NCI-H128 (cell line): Measurements from ENCODE around the gene MUC15.

Experiments used
- DNase-seq: peaks from one replicate; lab custom pipeline; 2025; ENCODE audit not compliant: unreplicated experiment; lab: John Stamatoyannopoulos, UW

MUC15 gene

DNA sequence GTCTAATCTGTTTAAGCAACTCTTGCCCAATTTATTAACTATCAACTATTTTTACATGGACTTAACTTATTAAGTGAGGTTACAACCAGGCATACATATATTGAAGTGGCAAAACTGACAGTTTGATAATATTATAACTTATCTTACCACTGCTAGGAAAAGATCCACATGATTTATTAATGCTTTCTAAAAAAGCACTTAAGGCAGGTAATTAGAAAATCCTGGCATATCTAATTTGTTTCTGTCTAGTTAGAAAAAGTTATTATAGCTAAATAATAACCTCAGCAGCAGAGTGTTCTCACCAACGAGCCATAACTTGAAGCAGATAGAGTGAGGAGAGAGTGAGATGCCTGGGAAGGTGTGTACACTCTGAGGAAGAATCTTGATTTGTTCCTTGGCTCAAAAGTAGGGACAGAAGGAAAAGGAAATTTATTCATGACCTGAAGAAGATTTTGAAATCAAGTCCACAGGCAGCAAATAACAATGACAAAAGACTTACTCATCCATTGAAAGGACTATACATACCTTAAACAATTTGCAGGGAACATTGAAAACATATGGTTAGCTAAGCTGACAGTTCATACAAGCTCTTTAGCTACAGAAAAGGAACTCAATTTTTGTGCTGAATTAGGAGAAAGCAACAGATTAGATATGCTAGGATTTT is 7.1 kb upstream of the MUC15 start:
- DNase-seq = no peak

DNA sequence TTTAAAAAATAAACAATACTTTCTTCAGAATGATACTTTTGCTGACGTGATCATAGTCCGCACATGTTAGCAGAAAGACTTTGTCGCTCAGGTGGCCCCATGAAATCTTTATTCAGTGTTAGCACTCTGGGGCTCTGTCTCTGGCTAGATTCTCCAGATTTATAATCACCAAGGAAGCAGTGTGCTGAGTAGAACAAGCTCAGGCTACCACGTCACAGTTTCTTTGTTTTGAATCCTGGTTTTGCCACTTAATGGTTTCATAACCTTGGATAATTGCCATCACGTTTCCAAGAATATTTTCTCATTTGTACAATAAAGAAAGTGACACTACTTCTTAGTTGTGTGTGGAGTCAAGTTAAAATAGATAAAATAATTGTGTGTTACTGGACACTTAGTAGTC is 3.9 kb upstream of the MUC15 start:
- DNase-seq = no peak

DNA sequence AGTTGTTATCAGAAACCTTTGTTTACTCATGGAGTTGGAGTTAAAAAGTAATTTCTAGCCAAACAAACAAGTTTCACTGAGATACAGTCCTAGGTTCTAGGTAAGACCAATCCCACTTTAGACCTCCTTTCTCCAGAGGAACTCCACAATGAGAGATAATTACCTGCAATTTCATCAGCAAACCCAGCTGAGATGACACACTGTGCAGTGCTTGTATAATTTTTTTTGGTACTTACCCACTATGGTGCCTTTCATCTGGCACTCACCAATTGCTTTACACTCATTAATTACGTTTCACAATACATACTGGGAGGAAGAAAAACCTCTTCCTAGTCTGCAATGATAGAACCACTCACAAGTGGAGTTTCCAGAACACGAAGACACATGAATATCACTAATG is 1.8 kb upstream of the MUC15 start:
- DNase-seq = no peak

DNA sequence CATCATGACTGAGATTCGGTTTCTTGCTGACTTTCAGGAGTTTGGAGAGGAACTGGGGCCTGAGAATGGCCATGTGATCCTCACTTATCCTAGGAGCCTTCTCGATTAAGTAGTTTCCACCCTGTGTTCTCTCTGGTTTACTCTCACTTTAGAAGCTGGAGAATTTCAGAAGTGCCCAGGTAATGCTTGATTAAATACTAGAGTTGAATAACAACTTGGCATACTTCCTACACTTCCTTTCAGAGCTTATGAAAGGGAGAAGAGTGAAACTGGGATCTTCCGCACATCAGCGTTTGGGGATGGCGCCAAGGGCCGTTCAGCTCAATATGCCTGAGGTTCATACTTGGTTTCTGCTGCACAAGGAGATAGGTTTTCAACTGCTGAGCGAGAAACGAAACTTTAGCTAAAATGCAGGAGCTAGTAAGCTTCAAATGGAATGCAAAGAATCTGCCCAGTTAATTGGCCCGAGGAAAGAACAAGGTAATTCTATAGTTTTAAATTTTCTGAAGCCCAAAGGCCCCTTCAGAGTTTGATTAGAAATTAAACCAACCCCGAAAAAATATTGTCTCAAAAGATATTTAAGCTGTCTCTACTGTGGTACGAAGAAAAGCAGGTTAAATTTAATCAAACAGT is 823 bp upstream of the MUC15 start:
- no peak for DNase-seq

DNA sequence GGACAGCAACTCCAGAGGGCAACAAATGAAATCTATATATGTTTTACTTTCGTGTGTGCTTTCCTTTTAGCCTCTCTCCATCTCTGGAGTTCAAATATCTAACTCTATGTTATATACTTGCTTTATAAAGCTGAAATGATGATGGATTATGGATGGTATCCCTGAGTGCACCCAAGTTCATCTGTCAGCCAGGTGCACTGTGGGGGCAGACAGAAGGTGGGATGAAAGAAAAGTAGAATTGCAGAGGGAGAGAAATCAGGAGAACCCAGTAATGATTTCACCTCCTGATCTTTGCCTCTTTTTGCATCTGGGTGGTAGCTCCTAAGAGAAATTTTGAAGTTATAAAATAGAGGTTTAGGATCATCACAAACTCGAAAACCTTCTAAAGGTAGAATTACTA is 2.4 kb downstream of the MUC15 start:
- DNase-seq = no peak

DNA sequence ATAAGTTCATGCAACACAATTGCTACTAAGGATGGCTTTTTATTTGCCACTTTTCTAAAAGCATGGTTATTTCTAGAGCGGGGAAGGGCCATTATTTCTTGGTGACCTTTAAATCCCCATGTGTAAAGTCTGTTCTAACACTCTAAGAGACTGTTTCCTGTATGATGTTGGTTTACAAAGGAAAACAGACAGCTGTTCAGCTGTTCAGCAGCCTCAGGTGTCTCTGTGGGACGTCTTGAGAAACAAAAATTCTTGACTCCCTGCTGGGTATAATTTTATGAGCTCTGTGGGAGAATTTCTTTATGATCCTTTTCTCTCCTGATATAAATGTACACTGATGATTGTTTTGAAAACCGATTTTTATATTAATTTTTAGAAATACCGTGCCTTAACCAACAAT is 13.9 kb downstream of the MUC15 start:
- DNase-seq = no peak

DNA sequence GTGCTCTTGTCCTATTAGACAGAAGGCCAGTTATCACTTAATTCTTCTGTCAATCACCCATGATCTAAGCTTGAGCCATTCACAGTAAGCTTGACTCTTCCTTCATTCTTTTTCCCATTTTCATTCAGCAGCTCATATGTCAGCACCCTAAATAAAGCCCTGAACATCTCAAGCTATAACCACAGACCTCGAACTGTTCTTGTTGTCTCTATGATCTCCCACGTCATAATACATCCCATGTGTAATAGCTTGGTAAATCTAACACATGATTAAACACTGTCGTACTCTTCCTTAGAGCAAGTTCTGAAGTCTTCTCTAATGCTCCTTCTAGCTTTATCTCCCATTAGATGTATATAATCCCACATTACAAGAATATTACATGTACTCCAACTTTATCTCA is 14.4 kb downstream of the MUC15 start:
- no peak for DNase-seq

DNA sequence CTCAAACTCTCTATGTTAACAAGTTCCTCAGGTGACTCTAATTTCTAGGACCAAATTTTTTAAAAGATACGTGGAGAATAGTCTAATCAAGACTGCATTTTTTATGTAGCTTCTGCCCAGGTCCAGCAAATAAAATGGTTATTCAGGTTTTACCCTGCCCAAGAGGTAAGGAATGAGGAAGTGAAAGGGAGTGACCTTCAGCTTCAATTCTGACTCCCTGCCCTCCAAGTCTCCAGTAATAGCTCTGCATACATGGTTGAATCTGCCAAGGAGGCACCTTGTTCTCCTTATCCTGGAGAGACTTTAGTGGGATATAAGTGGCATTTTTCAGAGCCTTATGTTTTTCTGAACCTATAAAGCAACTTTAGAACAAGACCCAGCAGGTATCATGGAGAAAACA is 15.5 kb downstream of the MUC15 start:
- DNase-seq = no peak

DNA sequence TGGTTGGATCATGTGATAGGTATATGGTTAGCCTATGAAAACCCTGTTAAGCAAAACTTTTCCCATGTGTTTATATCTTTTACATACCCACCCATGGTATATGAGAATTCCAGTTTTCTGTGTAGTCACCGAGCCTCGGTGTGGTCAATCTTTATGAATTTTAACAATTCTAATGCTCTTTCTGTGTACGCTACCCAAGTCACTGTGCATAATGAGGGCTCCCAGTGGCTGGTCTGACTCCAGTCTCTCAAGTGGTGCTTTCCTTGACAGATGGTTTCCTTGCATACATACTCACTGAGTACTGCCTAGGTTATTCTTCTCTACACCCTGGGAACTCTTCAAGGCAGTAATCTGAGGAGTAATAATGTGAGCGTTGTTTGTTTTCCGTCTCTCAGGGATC is 17.6 kb downstream of the MUC15 start:
- DNase-seq = no peak

DNA sequence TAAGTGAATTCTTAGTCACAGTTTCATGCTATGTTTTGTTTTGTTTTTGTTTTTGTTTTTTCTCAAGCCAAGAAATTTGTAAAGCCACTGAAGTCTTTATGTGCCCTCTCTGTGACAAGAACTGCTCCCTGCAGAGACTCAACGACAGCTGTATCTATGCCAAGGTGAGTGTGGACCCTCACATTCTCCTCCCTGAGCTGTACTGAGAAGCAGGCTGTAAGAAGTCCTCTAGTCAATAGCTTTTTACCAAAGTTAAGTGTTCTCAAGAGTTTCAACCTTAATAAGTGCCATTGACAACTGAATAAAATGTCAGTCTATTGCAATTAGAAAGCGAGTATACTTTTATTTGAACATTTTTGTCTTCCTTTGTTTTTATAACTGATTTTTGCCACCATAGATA is 18.9 kb downstream of the MUC15 start:
- DNase-seq = no peak

DNA sequence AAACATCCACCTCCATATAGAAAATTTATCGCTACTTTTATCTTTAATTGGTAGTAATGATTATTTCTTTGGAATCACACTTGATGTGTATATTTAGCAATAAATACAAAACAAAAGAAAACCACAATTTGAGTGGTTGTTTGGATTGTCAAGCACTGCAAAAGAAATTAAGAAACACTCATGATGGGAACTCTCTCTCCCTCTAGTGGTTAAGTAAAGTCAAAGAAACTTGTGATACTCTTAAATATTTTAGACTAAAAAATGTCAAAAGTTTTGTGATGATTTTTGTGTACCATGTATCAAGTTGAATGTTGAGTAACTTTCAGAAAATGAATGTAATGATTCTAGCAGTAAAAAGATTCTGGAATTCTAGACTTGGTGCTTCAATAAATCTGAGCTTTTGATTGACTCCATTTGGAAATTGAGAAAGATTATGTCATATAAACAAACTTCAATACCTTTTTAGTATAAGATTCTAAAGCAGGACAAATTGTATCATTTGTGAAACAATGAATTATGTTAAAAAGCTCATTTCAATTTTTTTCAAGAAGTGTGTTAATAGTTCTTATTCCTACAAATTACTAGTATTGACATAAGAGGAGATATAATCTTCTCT is 20.8 kb downstream of the MUC15 start:
- no peak for DNase-seq

DNA sequence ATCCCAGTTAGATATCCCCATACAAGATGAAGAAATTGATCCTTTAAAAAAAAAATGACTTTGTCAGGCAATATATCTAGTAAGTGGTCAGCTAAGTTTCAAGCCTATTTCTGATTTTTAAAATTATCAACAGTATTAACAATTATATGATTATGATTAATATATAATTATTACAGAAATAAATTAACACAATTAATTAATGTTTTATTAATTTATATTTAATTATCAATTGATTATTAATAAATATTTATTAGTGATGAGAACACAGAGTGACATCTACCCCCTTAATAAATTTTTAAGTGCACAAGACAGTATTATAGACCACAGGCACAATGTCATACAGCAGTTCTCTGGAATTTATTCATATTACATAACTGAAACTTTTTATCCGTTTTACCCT is 22.0 kb downstream of the MUC15 start:
- DNase-seq = no peak

DNA sequence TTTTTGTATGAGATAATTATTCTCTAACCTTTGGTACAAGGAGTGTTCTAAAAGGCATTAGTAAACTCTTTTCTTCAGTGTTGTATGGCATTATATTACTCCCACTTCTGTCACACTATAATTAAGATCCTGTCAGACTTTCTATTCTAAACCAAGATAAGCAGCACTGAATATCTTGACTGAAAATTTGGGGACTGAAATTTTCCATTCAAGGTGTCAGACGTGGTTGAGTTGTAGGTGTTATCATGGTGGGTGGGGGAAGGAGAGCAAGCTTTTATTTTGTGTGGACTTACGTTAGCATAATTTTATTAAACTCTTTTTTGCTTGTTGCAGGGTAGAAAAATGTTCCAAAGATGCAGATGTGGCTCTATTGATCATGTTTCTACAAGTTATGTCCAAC is 22.9 kb downstream of the MUC15 start:
- no peak for DNase-seq

DNA sequence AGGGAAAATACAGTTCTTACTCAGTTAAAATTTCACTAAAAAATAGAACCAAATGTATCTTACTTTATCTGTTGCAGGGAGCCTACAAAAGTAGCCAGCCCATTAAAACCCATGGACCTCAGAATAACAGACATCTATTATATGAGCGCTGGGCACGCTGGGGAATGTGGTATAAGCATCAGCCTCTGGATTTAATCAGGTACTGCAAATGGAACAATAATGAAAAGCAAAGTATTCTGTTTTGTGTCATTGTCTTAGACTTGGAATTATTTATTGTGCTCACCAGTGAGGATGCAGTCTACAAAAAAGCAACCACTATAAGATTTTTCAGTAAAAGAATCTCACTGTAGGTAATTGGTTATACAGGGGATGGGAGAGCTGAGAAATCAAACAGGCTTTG is 30.2 kb downstream of the MUC15 start:
- no peak for DNase-seq

DNA sequence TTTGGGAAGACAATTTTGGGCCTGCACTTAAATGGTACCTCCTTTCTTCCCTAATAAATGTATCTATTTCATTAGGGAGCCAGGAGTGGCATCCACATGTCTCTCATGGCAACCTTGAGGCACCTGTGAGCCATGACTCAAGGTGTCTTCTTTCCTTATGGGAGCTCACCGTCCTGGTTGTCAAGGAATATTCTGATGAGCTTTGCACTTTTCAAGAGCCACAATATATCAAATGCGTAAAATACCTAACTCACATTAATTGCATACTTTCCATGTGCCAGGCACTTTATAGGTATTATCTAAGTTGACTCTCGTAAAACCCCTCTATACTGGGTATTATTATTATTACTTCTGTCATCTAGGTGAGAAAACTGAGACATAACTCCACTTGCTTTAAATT is 32.5 kb downstream of the MUC15 start:
- no peak for DNase-seq

DNA sequence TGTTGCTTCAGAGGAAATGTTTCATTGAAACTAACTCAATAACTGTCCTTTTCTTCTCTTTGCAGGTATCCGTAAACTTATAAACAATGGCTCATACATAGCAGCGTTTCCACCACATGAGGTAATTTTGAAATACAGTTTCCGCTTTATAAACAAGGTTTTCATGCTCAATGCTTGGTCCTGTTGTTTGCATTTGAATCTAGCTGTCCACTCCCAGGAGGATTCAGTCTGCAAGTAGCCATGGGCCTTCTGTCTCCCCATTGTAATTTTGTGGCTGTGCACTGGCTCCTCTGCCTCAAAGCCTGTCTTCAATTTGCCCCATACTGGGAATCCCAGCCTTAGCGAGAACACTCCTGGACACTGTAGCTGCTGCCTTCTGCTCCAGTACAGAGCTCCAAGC is 34.7 kb downstream of the MUC15 start:
- no peak for DNase-seq

DNA sequence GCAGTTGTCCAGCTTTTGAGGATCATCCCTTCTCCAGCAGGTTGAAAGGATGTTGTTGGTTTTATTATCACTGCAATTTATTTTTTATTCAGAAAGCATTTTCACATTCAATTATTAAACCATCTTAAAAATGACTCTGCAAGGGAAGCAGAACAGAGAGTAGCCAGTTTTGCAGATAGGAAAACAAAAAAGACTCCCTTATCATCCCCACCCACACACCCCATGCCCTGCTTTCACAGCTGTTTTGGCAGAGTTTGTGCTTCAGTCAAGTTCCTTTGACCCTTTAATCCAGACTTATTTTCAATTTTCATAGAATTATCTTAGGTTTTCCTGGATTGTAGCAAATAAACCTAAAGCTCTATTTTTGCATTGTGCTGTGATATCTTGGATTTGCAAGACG is 44.4 kb downstream of the MUC15 start:
- no peak for DNase-seq

DNA sequence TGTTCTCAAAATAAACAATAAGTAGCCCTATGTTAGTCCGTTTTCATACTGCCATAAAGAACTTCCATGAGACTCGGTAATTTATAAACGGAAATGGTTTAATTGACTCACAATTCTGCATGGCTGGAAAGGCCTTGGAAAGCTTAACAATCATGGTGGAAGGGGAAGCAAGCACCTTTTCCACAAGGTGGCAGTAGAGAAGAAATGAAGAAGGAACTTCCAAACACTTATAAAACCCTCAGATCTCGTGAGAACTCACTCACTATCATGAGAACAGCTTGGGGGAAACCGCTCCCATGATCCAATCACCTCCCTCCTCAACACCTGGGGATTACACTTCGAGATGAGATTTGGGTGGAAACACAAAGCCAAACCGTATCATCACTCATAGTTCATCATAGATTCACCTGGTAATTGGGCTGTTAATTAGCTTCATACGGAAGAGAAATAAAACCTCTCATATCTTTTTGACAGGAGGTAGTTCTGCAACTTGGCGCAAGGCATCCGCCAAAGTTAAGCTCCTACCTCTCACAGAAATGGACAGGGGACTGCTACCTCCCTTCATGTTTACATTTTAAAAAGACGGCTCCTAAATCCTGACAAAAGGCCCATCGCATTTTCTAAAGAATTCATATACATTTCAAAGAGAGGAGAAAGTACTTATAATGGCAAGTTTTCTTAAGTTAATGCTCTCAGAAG is 49.0 kb downstream of the MUC15 start:
- no peak for DNase-seq

DNA sequence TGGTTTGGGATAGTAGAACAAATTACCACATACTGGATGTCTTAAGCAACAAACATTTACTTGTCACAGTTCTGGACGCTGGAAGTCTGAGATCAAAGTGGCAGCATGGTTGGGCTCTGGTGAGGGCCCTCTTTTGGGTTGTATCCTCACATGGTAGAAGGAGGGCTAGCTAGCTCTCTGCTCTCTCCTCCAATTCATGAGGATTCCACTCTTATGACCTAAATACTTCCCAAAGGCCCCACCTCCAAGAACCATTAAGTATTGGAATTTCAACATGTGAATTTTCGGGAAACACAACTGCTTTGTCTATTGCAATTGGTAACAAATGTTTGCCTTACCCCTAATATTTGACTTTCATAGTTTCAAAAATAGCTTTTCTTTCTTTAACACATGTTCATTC is 52.6 kb downstream of the MUC15 start:
- no peak for DNase-seq

DNA sequence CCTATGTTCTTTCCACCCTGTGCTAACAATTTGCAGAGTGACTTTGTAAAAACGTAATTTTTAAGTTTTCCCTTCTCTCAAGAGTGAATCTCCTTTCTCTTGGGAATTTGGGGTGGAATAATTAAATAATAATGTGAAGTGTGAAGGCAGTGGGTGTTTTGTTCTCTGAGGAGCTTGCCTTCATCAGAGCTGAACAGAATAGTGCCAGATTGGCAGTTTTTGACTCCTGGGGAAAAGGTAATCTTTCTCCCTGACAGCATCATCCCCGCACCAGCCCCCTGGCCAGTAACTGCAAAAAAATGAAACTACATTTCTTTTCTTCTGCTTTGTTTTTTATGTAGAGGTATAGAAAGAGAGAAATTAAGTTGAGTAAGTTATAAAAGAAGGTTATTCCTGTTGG is 59.9 kb downstream of the MUC15 start:
- DNase-seq = no peak

DNA sequence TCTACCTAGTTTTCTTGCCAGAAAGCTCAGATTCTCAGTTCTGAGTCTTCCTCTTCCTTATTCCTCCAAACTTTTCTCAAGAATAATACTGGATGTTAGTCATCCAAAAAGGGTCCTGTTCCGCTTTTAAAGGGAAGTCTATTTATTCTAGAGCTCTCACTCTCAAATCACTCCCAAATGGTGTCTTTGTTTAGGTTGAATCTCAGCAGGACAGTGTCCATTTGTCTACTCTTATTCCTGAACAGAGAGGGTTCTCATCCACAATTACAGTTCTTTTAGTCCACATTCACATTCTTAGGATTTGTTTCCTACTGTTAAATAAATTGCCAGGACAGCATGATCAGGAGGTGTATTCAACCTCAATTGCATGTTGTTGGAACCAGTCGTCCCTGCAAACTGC is 61.3 kb downstream of the MUC15 start:
- DNase-seq = no peak

DNA sequence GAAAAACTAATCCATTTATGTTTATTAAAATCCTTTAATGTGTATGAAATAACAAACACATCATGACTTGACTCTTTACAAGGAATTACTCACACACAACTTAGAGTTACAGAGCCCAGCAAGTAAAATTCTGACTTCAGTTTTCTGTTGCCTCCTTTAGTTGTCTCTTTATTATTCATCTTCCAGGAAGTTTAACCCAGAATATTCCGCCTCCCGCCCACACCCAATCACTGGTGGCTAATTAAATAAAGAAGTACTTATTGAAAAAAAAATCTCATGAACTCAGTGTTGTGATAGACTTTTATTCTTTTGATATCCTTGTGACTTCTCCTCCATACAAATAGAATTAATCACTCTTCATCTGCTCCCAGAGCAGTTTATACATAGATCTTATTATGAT is 61.9 kb downstream of the MUC15 start:
- DNase-seq = no peak
